H1 (cell line): ENCODE data around the gene LTA4H. TPM values are rescaled to one million over a fixed set of nuclear protein-coding genes. Genes with fewer than 3 reads are reported as not detected.

ENCODE experiments used
- CBX8 ChIP-seq: fragments of 300-800, 300-1000 bp; sonication (generic); IDR thresholded peaks from 2 replicates; pipeline ENCODE4 v1.7.1; 2016; ENCODE audit warnings: low read depth, low read length, borderline replicate concordance
- CEBPB ChIP-seq: IDR thresholded peaks from 2 replicates; pipeline ENCODE4 v1.6.1; 2012; ENCODE audit warnings: low read depth, low read length
- CHD2 ChIP-seq: IDR thresholded peaks from 2 replicates; pipeline ENCODE4 v1.6.1; 2012; ENCODE audit warnings: low read length, improper control_type of control experiment
- EP300 ChIP-seq, 2 experiments: IDR thresholded peaks; 1 replicate in 1 of 2; 2 replicates in 1 of 2; pipeline ENCODE4 v1.6.1; 2011 to 2012; ENCODE audit warnings: low read depth in 2 of 2, low read length in 2 of 2, mild to moderate bottlenecking in 2 of 2, borderline replicate concordance in 1 of 2, inconsistent platforms in 1 of 2, moderate library complexity in 1 of 2
- JUN ChIP-seq: IDR thresholded peaks from 2 replicates; pipeline ENCODE4 v1.6.1; 2011; ENCODE audit warnings: low read depth, mild to moderate bottlenecking, improper control_type of control experiment, low read length
- KDM1A ChIP-seq: fragments of 200-600, 300-600 bp; sonication (generic); IDR thresholded peaks from 2 replicates; pipeline ENCODE4 v1.7.1; 2016; ENCODE audit warnings: mild to moderate bottlenecking, low read length, borderline replicate concordance
- RNF2 ChIP-seq: fragments of 200-900, 300-1000 bp; sonication (generic); IDR thresholded peaks from 2 replicates; pipeline ENCODE4 v1.7.1; 2016; ENCODE audit warnings: borderline replicate concordance, low read depth, mild to moderate bottlenecking, antibody characterized with exemption, low read length; ENCODE audit not compliant: poor library complexity, severe bottlenecking; ENCODE audit errors: missing control alignments
- TAF7 ChIP-seq: optimal IDR thresholded peaks from 2 replicates; pipeline ENCODE3; 2011; ENCODE audit warnings: low read depth, mild to moderate bottlenecking, inconsistent platforms, low read length, moderate library complexity, borderline replicate concordance
- TCF12 ChIP-seq: IDR thresholded peaks from 2 replicates; pipeline ENCODE4 v1.6.1; 2011; ENCODE audit warnings: low read depth, mild to moderate bottlenecking, low read length
- polyA plus RNA-seq, 7 experiments: library from polyadenylated mRNA; depleted of rRNA in 3 of 7; stranded (reverse) in 5 of 7; unstranded in 2 of 7; fragments of >200 nt in 5 of 7; fragments of 200-250 nt in 2 of 7; gene quantifications; 1 replicate in 5 of 7; 2 replicates in 1 of 7; 4 replicates in 1 of 7; pipeline versions ENCODE4 v1.2.1 to v1.2.3, GENCODE V29; 2011 to 2013; ENCODE audit warnings: missing spikeins in 2 of 7, mixed read lengths in 2 of 7
- total RNA-seq: library from RNA; stranded (reverse); fragmentation: NEBNext Ultra II Directional; extraction: Animal tissue kit (Norgen Biotek cat#: 25700); gene quantifications from 2 replicates; pipeline ENCODE4 v1.2.1, GENCODE V29; 2021

The LTA4H gene
- total and polyA plus RNA-seq, 2 of the 8 experiments (the other 6 are each of a cell fraction or from before 2014, with no cell fraction given), result 106 to 167 TPM

- TF ChIP-seq CEBPB (no peak), JUN (no peak), KDM1A (no peak), EP300 (IDR thresholded peaks at IDR 0.05; ENCODE audit: borderline replicate concordance in 1 of 2, low read depth in 2 of 2, low read length in 2 of 2) (no peak), TCF12 (no peak), RNF2 (no peak), CBX8 (no peak), CHD2 (no peak), TAF7 (no peak)
Observed at GRCh38 chr12:96040305-96041133, 5.1 kb upstream of the LTA4H start (continued).
